Measurements from ENCODE around the gene AMOTL1.
"Not testable (repeated sequence)": the region's sequence is repeated elsewhere in the genome, so short reads cannot be mapped to it uniquely, and the experiment has no call there.

AMOTL1 gene

GRCh38 chr11:94790197-94790596 lies 22.0 kb downstream of the AMOTL1 start:
- no peaks in the 10 kb centered on the region for H3K4me1 Mint-ChIP-seq
- H3K4me3 Mint-ChIP-seq: no peak overlapping the region
- ATAC-seq (replicated peaks) (no peak), DNase-seq (no peak)
- H3K27me3 Mint-ChIP-seq: no peaks in the 10 kb centered on the region
- H3K27ac Mint-ChIP-seq: no peak overlapping the region
- no peaks in the 10 kb centered on the region for H3K9me3 Mint-ChIP-seq
- no peaks in the 10 kb centered on the region for H3K36me3 Mint-ChIP-seq

- ATAC-seq (replicated peaks): no peak
- H3K9me3 Mint-ChIP-seq: no peaks in the 10 kb centered on the region
- no peaks in the 10 kb centered on the region for H3K27me3 Mint-ChIP-seq
- H3K4me3 Mint-ChIP-seq: no peak overlapping the region
- no peaks in the 10 kb centered on the region for H3K4me1 Mint-ChIP-seq
- DNase-seq: no peak
- no peak overlapping the region for H3K27ac Mint-ChIP-seq
- no peaks in the 10 kb centered on the region for H3K36me3 Mint-ChIP-seq
These were observed 22.6 kb downstream of the AMOTL1 start for GRCh38 chr11:94790661-94791180.

GRCh38 chr11:94791216-94791889 lies 23.2 kb downstream of the AMOTL1 start:
- H3K36me3 Mint-ChIP-seq: no peaks in the 10 kb centered on the region
- no peaks in the 10 kb centered on the region for H3K4me1 Mint-ChIP-seq
- H3K4me3 Mint-ChIP-seq: no peak overlapping the region
- H3K27ac Mint-ChIP-seq: no peak overlapping the region
- H3K27me3 Mint-ChIP-seq: no peaks in the 10 kb centered on the region
- no peak for ATAC-seq (replicated peaks)
- H3K9me3 Mint-ChIP-seq: no peaks in the 10 kb centered on the region
- DNase-seq: no peak

GRCh38 chr11:94791942-94792341 lies 23.8 kb downstream of the AMOTL1 start:
- not testable (repeated sequence) for ATAC-seq (replicated peaks); H3K9me3 Mint-ChIP-seq; H3K36me3 Mint-ChIP-seq; DNase-seq; H3K27ac Mint-ChIP-seq; H3K27me3 Mint-ChIP-seq; H3K4me1 Mint-ChIP-seq; H3K4me3 Mint-ChIP-seq

- Mint-ChIP-seq H3K9me3 (no peaks in the 10 kb centered on the region), H3K36me3 (no peaks in the 10 kb centered on the region), H3K27ac (no peak overlapping the region), H3K4me3 (no peak overlapping the region), H3K4me1 (no peaks in the 10 kb centered on the region), H3K27me3 (no peaks in the 10 kb centered on the region)
- no peak for ATAC-seq (replicated peaks)
- no peak for DNase-seq
These were observed 24.3 kb downstream of the AMOTL1 start for GRCh38 chr11:94792451-94792850.

- ATAC-seq (replicated peaks): no peak
- DNase-seq: no peak
- Mint-ChIP-seq H3K36me3 (no peaks in the 10 kb centered on the region), H3K9me3 (no peaks in the 10 kb centered on the region), H3K4me3 (no peak overlapping the region), H3K27me3 (no peaks in the 10 kb centered on the region), H3K4me1 (no peaks in the 10 kb centered on the region), H3K27ac (no peak overlapping the region)
These were observed 24.8 kb downstream of the AMOTL1 start for GRCh38 chr11:94793002-94793401.

GRCh38 chr11:94793822-94794221 lies 25.7 kb downstream of the AMOTL1 start:
- ATAC-seq (replicated peaks) (no peak), DNase-seq (no peak)
- H3K4me1 Mint-ChIP-seq: no peaks in the 10 kb centered on the region
- no peaks in the 10 kb centered on the region for H3K9me3 Mint-ChIP-seq
- H3K27me3 Mint-ChIP-seq: no peaks in the 10 kb centered on the region
- no peak overlapping the region for H3K27ac Mint-ChIP-seq
- H3K4me3 Mint-ChIP-seq: no peak overlapping the region
- H3K36me3 Mint-ChIP-seq: no peaks in the 10 kb centered on the region

GRCh38 chr11:94794287-94795168 lies 26.4 kb downstream of the AMOTL1 start:
- ATAC-seq (replicated peaks): no peak
- no peaks in the 10 kb centered on the region for H3K27me3 Mint-ChIP-seq
- H3K4me3 Mint-ChIP-seq: no peak overlapping the region
- no peak for DNase-seq
- H3K27ac Mint-ChIP-seq: no peak overlapping the region
- H3K4me1 Mint-ChIP-seq: no peaks in the 10 kb centered on the region
- H3K36me3 Mint-ChIP-seq: no peaks in the 10 kb centered on the region
- no peaks in the 10 kb centered on the region for H3K9me3 Mint-ChIP-seq

- Mint-ChIP-seq H3K9me3 (no peaks in the 10 kb centered on the region), H3K36me3 (no peaks in the 10 kb centered on the region), H3K4me1 (no peaks in the 10 kb centered on the region), H3K4me3 (no peak overlapping the region), H3K27ac (no peak overlapping the region), H3K27me3 (no peaks in the 10 kb centered on the region)
- no peak for ATAC-seq (replicated peaks)
- no peak for DNase-seq
These were observed 27.5 kb downstream of the AMOTL1 start for GRCh38 chr11:94795476-94796189.

GRCh38 chr11:94796190-94796580 lies 28.0 kb downstream of the AMOTL1 start:
- Mint-ChIP-seq H3K4me3 (no peak overlapping the region), H3K4me1 (no peaks in the 10 kb centered on the region), H3K27me3 (no peaks in the 10 kb centered on the region), H3K36me3 (no peaks in the 10 kb centered on the region), H3K9me3 (no peaks in the 10 kb centered on the region), H3K27ac (no peak overlapping the region)
- ATAC-seq (replicated peaks) (no peak), DNase-seq (no peak)

GRCh38 chr11:94796863-94797262 lies 28.7 kb downstream of the AMOTL1 start:
- Mint-ChIP-seq H3K36me3 (no peaks in the 10 kb centered on the region), H3K4me3 (no peak overlapping the region), H3K4me1 (no peaks in the 10 kb centered on the region), H3K27ac (no peak overlapping the region), H3K27me3 (no peaks in the 10 kb centered on the region), H3K9me3 (no peaks in the 10 kb centered on the region)
- no peak for ATAC-seq (replicated peaks)
- no peak for DNase-seq

- no peak for ATAC-seq (replicated peaks)
- no peak overlapping the region for H3K4me3 Mint-ChIP-seq
- H3K27ac Mint-ChIP-seq: no peak overlapping the region
- no peaks in the 10 kb centered on the region for H3K4me1 Mint-ChIP-seq
- no peak for DNase-seq
- H3K36me3 Mint-ChIP-seq: no peaks in the 10 kb centered on the region
- H3K27me3 Mint-ChIP-seq: no peaks in the 10 kb centered on the region
- no peaks in the 10 kb centered on the region for H3K9me3 Mint-ChIP-seq
These were observed 31.6 kb downstream of the AMOTL1 start for GRCh38 chr11:94799726-94800125.

GRCh38 chr11:94800414-94800813 lies 32.3 kb downstream of the AMOTL1 start:
- no peaks in the 10 kb centered on the region for H3K9me3 Mint-ChIP-seq

GRCh38 chr11:94801866-94802460 lies 33.8 kb downstream of the AMOTL1 start:
- no peak for DNase-seq
- ATAC-seq (replicated peaks): no peak
- Mint-ChIP-seq H3K4me1 (no peaks in the 10 kb centered on the region), H3K36me3 (no peaks in the 10 kb centered on the region), H3K27me3 (no peaks in the 10 kb centered on the region), H3K27ac (no peak overlapping the region), H3K4me3 (no peak overlapping the region), H3K9me3 (no peaks in the 10 kb centered on the region)

More at GRCh38 chr11:94800414-94800813, 32.3 kb downstream of the AMOTL1 start:
- Mint-ChIP-seq H3K4me3 (no peak overlapping the region), H3K4me1 (no peaks in the 10 kb centered on the region), H3K36me3 (no peaks in the 10 kb centered on the region), H3K27ac (no peak overlapping the region), H3K27me3 (no peaks in the 10 kb centered on the region)
- ATAC-seq (replicated peaks): no peak
- no peak for DNase-seq

Data from stimulated activated naive B cell treated with anti-CD40 and anti-IgM and Interleukin-4, amounts not matched to agents 10 μg/mL and 1 μg/mL and 100 μg/mL, for 72 hours (primary cell).